Cerebellar nuclear complex (tissue), 1 donor: ENCODE results near the gene CLHC1.
"Not testable (repeated sequence)": the region's sequence is repeated elsewhere in the genome, so short reads cannot be mapped to it uniquely, and the experiment has no call there.

ENCODE experiments used
- DNase-seq, 2 experiments: peaks; one replicate each; lab custom pipeline; 2025; lab: John Stamatoyannopoulos, UW

CLHC1 gene

DNA sequence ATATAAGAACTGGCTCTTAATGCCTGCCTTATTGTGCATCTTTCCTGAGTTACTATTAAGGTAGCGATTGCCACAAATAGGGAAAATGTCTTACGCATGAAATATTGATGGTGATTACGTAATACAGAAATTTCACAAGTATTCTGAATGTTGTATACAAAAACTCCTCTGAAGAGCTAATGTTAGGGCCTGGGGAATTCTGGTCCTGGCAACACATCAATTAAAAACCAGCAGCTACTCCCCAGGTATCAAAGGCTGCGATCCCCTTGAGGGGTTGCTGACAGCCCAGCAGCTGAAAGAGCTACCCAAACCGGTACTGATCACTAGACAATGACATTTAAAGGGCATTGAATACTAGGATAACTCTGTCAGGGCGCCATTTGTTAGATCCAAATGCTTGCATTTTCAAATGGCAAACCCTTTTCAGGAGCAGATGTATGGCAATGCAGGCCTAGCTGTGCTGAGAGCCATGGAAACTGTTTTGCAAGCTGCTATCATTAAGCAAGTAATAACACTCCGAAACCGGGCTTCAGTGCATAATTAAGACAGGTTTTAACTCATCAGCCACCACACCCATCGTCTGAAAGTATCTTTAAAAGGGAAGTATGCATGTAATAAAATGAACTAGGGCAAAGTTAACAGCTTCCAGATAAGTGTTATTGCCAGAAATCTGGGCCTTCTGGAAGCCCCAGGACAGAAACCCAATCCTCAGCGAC lies 78.4 kb downstream of the CLHC1 start:
- DNase-seq, result no peak

DNA sequence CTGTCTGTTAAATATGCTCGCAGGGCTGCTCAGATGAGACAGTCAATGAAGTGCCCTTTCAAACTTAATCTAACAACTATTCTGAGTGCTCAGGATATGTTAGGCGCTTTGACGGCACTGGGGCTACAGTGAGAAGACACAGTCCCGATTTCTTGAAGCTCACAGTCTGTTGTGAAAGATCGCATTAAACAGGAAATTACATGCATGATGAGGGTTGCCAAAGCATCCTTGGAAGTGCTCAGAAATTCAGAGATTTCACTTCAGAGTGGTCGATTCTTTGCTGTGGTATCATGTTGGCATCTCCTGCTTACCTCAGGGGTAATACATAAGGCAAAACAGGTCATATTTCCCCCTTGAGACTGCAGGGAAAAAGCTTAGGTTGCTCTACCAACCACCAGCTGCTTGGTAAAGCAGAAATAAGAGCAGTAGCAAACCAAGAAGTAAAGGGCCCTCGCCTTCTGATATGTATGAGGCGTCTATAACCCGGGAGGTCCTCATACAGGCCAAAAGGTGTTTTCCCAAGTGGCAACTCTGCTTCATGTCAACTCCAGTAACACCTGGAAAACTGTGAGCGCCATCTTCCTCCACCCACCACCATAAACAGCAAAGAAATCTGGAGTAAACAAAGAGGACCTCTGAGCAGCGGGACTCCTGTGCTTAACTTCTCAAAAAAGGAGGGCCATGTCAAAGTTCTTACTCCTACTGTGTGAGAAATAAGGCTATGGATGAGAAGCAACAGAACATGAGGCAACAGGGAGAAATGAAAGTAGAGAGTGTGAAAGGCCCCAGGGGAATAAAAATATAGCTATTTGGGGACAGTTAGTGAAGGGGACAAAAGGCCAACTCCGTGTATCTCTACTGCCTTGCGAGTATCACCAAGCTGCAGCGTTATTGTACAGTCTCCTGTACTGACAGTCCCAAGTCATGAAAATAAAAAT lies 79.3 kb downstream of the CLHC1 start:
- DNase-seq, result no peak

DNA sequence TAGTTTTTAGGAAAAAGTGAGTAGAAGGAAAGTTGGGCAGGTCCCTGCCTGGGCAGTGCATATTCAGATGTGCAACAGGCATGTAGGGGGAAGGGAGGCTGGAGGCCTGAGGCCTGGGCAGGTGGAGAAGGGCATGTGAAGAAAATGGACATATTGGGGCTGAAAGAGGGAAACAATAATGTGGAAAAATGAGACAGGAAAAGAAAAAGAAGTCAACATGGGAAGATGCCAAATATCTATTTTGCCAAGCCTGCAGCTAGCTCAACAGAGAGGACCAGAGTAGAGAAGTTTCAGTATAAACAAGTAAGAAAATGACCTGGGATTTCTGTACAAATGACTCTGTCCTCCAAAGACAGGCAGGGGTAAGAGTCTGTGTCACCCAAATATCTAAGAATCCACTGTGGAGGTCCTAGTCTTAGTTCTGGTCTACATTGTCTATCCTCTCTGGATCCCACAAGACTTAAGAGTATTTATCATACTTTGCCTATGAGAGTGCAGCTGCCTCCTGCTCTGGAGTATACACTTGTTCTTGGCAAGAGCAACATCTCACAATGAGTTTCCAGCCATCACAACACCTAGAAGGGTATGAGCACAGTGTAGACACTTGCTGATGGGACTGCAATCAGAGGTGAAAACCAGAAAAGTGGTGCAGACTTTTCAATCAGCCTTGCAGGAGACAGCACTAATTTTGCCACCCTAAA lies 80.2 kb downstream of the CLHC1 start:
- no peak for DNase-seq

DNA sequence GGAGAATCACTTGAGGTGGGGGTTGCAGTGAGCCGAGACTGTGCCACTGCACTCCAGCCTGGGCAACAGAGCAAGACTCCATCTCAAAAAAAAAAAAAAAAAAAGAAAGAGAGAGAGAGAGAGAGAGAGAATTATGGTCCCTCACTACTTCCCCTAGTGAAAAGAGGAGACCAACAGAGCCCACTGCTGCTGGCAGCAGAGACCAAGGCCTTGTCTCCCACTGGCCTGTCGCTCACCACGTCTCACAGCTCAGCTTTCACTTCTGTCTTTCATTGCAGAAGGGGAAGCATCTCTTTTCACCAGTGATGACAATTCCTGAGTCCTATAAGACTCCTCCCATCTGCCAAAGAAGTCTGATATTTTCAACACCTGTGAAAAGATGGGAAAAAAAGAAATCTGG lies 81.3 kb downstream of the CLHC1 start:
- no peak for DNase-seq

DNA sequence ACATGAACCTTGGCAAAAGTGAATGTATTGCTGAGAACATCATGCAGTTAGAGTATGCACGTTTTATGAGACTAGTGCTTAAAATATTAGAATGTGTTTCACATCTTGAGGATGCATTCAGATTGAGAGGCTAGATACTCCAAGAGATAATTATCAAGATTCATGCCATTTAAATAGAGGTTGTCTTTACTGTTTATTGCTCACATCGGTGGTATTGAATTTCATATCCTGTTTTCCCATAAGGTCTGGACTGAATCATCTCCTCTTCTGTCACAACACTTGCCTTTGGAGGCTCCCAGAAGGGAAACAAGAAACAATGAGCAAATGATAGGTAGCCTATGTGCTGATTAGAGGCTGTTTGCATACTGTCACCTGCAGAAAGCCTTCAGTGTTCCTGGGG lies 83.8 kb downstream of the CLHC1 start:
- DNase-seq, result no peak

DNA sequence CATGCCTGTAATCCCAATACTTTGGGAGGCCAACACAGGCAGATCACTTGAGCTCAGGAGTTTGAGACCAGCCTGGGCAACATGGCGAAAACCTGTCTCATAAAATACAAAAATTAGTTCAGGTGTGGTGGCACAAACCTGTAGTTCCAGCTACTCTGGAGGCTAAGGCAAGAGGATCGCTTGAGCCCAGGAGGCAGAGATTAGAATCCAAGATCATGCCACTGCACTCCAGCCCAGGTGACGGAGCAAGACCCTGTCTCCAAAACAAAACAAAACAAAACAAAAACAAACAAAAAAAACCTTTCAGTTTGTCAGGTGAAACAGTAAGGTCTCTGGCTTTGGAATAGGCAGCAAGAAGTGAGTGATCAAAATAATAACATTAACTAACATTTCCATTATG lies 84.6 kb downstream of the CLHC1 start:
- no peak for DNase-seq

DNA sequence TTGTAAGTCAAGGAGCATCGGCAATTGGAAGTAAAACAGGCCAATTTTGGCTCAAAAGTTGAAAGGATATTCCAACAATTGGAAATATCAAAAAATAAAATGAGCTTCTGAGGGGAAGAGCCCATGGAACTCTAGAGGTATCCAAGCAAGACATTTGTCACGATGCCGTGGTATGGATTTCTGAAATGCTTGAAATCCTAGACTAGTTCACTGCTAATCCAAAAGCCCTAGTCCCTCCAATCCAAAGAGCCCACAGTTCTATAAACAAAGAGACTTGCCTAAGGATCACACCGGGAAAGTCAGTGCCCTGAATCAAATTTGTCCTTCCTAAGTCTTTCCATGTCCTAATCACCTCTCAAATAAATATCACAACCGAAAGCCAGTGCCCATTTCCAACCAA lies 85.1 kb downstream of the CLHC1 start:
- no peak for DNase-seq

DNA sequence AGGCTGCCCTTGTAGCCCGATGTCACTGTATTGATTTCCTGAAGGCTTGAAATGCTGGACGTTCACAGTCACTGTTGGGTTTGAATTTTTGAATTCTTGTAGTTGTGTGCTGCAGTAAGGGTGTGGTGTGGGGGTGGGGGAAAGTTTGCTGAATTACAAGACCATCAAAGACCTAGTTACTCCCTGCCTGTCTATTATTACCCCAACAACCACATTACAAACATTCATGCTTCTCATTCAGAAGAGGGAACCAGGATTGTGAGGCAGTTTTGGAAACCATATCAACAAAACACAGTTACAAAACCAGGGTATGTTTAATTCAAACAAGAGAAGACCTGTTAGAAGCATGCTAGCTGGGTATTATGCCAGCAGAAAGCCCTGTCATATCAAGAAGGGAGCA lies 85.8 kb downstream of the CLHC1 start:
- DNase-seq, result no peak

DNA sequence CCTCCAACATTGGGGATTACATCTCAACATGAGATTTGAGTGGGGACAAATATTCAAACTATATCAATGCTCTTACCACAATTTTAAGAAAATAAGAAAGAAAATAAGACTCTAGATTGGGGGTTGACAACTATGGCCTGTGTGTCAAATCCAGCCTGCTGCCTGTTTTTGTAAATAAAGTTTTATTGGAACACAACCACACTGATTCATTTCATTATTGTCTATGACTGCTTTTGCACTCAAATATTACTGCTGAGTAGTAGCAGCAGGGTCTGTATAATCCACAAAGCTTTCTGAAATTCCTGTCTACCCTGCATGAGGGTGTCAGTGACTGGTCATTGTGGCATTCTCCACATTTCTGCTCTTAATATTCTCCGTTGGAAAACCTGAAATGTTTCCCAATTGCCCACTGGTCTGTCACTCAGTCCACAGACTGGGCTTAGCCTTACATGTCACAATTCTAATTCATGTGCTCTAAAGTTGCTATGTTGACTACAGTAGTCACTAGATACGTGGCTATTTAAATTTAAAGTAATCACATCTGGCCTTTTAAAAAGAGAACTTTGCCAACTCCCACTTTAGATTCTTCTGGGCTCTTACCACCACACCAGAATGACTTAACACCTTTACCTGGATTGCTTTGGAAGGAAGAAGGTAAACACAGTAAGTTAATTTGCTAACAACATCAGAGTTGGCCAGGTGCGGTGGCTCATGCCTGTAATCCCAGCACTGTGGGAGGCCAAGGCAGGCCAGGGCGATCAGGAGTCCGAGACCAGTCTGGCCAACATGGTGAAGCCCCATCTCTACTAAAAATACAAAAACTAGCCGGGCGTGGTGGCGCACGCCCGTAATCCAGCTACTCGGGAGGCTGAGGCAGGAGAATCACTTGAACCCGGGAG lies 86.9 kb downstream of the CLHC1 start:
- no peak for DNase-seq

DNA sequence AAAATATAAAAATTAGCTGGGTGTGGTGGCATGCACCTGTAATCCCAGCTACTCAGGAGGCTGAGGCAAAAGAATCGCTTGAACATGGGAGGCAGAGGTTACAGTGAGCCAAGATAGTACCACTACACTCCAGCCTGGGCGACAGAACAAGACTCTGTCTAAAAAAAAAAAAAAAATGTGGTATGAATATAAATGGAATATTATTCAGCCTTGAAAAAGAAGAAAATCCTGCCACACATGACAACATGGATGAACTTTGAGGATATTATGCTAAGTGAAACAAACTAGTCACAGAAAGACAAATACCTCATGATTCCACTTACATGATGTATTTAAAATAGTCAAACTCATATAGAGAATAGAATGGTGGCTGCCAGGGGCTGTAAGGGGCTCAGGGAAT lies 88.4 kb downstream of the CLHC1 start:
- DNase-seq, result not testable (repeated sequence)

DNA sequence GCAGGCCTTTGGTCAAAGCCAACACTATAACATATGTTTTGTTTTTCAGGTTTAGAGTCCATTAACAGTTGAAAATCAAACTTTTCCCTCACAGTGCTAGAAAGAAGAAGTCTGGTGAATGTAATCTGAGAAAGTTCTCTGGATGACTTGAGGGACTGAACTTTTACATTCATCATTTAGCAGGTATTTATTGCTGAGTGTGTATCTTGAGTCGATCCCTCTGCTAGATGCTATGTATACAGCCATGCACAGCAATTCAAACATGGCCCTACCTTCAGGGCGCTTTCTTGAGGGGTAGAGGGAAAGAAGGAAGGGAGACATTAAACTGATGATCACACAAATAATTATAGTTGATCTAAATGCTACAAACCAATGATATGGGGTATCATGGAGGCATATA lies 89.6 kb downstream of the CLHC1 start:
- DNase-seq, result no peak

DNA sequence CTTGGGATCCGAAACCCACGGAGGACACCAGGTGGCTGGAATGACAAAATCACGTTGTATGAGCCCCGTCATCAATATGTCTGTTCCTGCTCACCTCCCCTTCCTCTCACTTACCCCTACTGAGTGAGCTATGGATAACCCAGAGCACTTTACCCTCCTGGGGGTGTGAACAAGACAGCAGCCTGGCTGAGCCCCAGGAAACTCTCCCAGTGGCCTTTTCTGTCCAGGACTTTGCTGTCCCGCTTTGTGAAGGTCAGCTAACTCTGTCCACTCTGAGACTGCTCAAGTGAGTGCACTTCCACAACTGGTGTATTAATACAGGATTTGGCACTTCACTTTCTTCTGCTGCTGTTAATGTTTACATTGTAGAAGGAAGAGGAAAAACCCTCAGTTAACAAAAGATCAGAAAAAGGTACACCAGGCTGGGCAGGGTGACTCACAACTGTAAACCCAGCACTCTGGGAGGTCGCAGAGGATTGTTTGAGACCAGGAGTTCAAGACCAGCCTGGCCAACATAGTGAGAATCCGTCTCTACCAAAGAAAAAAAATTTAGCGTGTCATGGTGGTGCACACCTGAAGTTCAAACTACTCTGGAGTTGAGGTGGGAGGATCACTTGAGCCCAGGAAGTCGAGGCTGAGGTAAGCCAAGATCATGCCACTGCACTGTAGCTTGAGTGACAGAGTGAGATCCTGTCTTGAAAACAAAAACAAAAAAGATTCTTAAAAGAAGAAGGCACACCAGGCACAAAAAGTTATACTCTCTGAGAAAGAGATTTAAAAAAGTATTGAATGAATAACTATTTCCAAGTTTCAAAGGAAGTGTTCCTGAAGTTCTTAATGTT lies 90.3 kb downstream of the CLHC1 start:
- DNase-seq, result no peak

DNA sequence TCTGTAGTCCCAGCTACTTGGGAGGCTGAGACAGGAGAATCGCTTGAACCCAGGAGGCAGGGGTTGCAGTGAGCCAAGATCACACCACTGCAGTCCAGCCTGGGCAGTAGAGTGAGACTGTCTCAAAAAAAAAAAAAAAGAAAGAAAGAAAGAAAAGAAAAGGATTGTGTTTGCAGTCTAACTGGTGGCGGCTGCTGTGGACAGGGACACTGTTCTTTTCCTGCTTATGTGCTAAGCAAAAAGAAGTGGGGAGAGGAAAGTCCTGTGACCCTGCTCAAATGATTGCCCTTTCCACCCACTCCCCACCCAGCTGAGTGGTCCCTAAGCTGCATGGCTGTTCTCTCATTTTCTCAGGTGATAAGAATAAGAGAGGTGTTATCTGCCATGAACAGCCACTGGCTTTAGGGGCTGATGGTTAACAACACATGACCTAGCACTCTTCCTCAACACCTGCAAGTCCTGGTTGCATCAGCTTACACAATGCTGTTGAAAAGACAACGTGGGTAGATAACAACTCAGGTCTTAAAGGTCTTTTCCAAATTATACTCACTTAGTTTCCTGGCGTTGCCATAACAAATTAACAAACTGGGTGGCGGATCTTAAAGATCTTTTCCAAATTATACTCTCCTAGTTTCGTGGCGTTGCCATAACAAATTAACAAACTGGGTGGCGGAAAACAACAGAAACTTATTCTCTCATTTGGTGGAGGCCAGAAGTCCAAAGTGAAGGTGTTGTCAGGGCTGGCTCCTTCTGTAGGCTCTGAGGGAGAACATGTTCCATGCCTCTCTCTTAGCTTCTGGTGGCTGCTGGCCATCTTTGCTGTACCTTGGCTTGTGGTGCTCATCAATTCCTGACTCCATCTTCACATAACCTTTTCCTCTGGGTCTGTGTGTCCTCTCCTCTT lies 91.5 kb downstream of the CLHC1 start:
- DNase-seq, result no peak

DNA sequence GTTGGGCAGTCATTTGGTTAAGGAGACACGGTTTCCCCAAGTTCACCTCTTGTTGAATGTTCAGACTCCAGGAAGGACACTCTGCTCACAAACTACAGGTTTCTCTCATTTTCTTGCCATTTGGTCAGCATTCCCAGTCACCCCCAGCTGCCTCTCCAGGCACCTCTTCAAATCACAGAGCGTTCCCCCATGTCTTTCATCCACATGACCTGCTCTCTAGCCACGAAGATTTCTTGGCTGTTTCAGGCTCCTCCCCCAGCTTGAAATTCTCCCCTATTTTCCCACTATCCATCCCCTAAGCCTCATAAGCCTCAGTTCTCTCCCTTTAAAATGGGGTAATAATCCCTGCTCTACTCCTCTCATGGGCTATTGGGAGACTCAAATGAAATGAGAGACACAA lies 92.8 kb downstream of the CLHC1 start:
- no peak for DNase-seq

DNA sequence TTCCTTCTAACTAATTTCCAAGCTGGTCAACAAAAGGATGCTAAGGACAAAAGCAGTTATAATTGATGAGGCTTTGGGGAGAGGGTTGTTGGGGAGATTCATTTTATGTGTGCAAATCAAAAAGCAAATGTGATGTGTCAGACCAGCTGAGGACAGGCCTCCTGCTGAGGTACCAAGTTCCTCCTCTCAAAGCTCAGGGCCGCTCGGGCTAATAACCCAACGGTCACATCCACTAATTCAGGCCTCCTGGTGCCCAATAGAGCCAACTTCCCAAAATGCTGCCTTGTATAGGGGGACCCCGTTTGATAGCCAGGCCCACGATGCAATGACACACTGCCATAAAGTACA lies 93.2 kb downstream of the CLHC1 start:
- DNase-seq, result no peak

DNA sequence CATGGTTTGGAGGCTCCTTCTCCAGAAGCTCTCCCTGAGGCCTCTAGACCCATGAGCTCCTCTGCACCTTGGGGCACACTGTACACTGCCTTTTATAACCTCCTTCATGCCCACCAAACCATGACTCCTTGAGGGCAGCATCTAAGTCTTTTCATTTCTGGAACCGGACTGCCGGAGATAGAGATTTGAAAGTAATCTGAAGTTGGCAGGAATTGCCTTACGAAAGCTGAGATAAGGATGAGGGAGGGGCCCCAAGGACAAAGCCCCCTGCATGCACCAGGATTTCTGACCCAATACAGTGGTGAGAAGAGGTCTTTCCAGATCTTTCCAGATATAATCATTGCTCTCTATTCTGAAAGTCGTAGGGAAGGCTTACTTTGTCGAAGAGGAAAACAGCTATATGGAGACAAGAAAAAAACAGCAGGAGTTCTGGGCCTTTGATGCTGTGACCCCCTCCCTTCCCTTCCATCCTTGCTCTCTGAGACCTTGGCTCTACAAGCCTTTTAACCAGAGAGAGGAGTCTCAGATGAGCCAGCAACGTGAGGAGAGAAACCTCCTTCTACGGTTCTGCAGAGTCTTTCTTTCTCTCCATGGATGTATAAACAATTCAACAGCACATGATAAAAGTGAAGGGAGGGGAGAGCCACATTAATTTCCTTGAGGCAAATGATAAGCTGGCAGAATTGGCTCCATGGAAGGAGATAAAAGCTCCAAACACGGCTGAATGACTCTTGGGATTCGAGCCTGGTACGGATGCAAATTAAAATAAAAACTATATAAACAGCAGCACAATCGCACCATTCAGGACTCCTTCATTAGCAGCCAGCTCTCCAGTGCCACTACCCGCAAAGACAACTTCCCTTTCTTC lies 93.8 kb downstream of the CLHC1 start:
- no peak for DNase-seq

DNA sequence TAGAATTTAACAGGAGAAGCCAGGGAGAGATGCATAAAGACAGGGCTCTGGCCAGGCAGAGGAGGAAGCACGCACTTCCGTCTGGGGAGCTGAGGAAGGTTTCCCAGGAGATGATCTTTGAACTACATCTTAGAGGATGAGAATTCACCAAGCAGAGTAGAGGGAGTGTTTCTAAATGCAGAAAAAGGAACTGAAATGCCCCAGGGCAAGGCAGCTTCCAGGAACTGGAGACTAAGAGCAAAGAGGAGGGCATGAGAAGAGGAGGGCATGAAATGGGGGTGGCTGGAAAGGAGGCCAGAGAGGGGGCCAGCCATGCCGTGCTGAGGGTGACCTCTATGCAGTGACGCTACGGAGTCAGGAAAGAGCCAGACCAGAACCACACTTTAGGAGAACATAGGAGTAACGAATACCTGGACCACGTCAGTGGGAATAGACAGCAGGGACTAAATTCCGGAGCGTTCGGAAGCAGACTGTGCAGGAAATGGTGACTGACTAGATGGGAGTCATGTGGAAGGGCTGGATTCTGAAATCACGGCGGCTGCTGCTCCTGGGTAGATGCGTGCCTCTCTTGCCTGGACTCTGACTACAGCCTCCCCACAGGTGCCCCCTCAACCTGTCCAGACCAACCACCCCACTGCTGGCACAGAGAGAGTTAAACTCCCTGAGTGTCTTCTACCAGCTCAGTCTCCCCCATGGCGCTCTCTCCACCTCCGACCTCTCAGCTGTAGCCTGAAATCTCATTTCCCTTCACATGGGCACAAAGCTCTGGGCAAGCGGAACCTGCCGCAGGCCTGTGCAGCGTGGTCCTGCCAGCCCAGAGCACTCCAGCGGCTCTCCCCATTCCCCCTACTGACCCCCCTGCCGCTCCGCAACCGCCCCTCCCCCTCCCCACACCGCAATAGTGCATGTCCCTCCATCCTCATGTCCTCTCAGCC lies 94.8 kb downstream of the CLHC1 start:
- no peak for DNase-seq

DNA sequence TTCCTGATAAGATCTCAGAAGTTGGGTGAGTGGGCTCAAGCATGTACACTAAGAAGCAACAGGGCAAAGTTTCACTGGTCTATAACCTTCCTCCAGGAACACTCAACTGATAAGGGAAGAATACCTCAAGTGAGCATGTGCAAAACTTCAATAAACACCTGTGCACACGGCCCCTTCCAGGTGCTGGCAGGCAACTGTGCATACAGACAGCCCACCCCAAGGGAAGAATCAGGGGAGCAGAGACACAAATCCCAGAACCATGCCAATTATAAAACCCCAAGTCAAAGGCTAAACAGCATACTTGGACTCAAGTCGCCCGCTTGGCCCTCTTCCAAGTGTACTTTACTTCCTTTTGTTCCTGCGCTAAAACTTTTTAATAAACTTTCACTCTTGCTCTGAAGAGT lies 96.0 kb downstream of the CLHC1 start:
- no peak for DNase-seq
